Pancreas (tissue), 10 donors: Measurements from ENCODE around the gene CLEC2A. TPM values are rescaled to one million over a fixed set of nuclear protein-coding genes. Genes with fewer than 3 reads are reported as not detected.

ENCODE experiments used
- ATAC-seq, 4 donors: fragments of 200-7000 bp; cut with Tn5 transposase; one replicate each; pipeline versions ENCODE4 v1.8.0 to v1.9.1; 2020; ENCODE audit warnings: mild to moderate bottlenecking in 4 of 4, moderate library complexity in 4 of 4
- DNase-seq, 6 donors: peaks; one replicate each; pipeline ENCODE4 v3.0.0-alpha.2; 2020
- FAIRE-seq: peaks from 2 replicates; lab custom pipeline; 2012; peaks lifted over from hg19 to GRCh38; lab: Jason Lieb, UNC
- H3K27ac ChIP-seq, 4 donors: fragments of 200-600 bp; sonication (generic); 1 replicate in 3 of 4; 2 replicates in 1 of 4; pipeline versions ENCODE4 v1.5.0 to v1.8.0; 2020
- H3K27me3 ChIP-seq, 4 donors: fragments of 200-600 bp; one replicate each; pipeline ENCODE4 v1.8.0; 2021
- H3K36me3 ChIP-seq, 3 donors: fragments of 200-600 bp; sonication (generic) in 1 of 3; one replicate each; pipeline versions ENCODE4 v1.5.0 to v1.8.0; 2020 to 2021
- H3K4me1 ChIP-seq, 3 donors: fragments of 200-600 bp; one replicate each; pipeline ENCODE4 v1.8.0; 2021
- H3K4me3 ChIP-seq, 4 donors: fragments of 200-600 bp; sonication (generic) in 2 of 4; one replicate each; pipeline versions ENCODE4 v1.5.0 to v1.8.0; 2020 to 2021
- H3K9me3 ChIP-seq, 4 donors: fragments of 200-600 bp; one replicate each; pipeline ENCODE4 v1.8.0; 2021
- CTCF ChIP-seq, 4 donors: fragments of 200-600 bp; sonication (generic) in 3 of 4; IDR thresholded peaks; one replicate each; pipeline versions ENCODE4 v1.5.0 to v1.8.0; 2021; ENCODE audit warnings: antibody characterized with exemption in 4 of 4
- WGBS, 2 donors: extraction: QIAGEN DNeasy Blood & Tissue Kit; methylation state at CpG; one replicate each; pipeline ENCODE4 v1.1.7; 2013; 5-methylcytosine and 5-hydroxymethylcytosine counted together
- intact Hi-C, 3 donors: fragments of 100-400 bp; cut with DNase I; formaldehyde crosslinking; loops; one replicate each; pipeline versions ENCODE4 v1.11.1 to v1.14.2; 2022
- polyA plus RNA-seq, 2 donors: library from polyadenylated mRNA; stranded (reverse); fragments of 200-250 nt; gene quantifications; one replicate each; pipeline ENCODE4 v1.2.3, GENCODE V29; 2013
- total RNA-seq, 6 donors: library from RNA; stranded (reverse); fragmentation: NEBNext Ultra II Directional in 4 of 6; extraction: Animal tissue kit (Norgen Biotek cat#: 25700) in 4 of 6; gene quantifications; one replicate each; pipeline versions ENCODE4 v1.2.1 to v1.2.4, GENCODE V29; 2021 to 2023
- donor health status: healthy with polysubstance abuse.
- donor health status: DM: no; HTN: no; CAD: no; lungs with moderate emphysema.
- donor health status: DM: no; HTN: no; CAD: no.
- donor health status: control.
- donor health status: control.
- donor health status: Bipolar disorder and iron deficiency.
- donor health status: DM: yes; HTN: yes; CAD: no.
- donor health status: DM: no; HTN: no; CAD: no.
- donor health status: DM: no; HTN: no; CAD: no.
- donor health status: DM: yes; HTN: yes; CAD: no.

CLEC2A gene
- total and polyA plus RNA-seq, 8 donors: not detected

DNA sequence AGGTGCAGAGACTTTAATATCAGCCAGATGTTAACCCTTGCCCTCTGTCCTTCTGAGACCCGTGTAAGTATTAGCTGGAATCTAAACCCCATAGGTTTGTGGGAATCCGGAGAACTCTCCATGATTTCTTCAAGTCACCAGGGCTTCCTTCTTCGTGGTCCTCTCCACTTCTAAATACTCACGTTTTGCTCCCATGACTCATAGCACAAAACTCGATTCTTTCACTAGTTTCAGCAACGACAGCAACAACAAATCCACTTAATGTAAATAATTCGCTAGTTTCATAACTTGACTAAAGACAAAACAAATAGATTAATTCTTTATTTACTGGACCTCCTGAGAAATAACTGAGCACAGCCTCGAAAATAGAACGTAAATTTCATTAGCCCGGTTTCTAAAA is 4.4 kb upstream of the CLEC2A start:
- Histone ChIP-seq H3K4me3 (no peak overlapping the region), H3K27me3 (no peaks in the 10 kb centered on the region), H3K36me3 (no peaks in the 10 kb centered on the region), H3K27ac (no peak overlapping the region), H3K4me1 (no peaks in the 10 kb centered on the region), H3K9me3 (no peaks in the 10 kb centered on the region)
- no peak for ATAC-seq
- TF ChIP-seq CTCF (IDR thresholded peaks at IDR 0.05): no peak
- intact Hi-C loops: no loop called here
- 63 to 70% methylated on average over 10 of the region's 10 CpGs for WGBS, 2 donors
- DNase-seq: no peak
- FAIRE-seq: no peak

GRCh38 chr12:9935026-9935425 is 2.9 kb upstream of the CLEC2A start:
- DNase-seq (no peak), FAIRE-seq (no peak), ATAC-seq (no peak)
- Histone ChIP-seq H3K27ac (no peak overlapping the region), H3K36me3 (no peaks in the 10 kb centered on the region), H3K9me3 (no peaks in the 10 kb centered on the region), H3K27me3 (peaks cover 0 to 5% (median 0%) of the 10 kb centered on the region in 4 donors), H3K4me1 (no peaks in the 10 kb centered on the region), H3K4me3 (no peak overlapping the region)
- no peak for TF ChIP-seq CTCF (IDR thresholded peaks at IDR 0.05)
- 84 to 93% methylated on average over 2 of the region's 2 CpGs for WGBS, 2 donors
- intact Hi-C loops: no loop called here

DNA sequence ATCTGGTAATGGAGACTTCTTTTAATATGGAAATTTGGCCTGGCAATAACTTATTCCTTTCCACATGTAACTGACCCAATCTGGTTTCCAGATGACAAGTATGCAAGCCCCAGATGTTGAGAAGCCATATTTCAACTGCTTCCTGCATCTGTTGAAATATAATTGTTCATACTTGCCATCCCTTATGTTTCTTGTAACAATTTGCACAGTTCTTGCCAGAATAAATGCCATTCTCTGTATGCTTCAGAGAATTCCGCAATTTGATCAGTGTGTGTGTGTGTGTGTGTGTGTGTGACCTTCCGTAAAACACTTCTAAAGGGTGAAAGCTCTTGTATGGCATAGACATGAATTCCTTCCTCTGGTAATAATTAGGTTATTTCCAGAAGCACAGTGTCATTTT is 1.8 kb upstream of the CLEC2A start:
- 86 to 87% methylated on average over 2 of the region's 2 CpGs for WGBS, 2 donors
- TF ChIP-seq CTCF (IDR thresholded peaks at IDR 0.05): no peak
- H3K27me3 ChIP-seq: peaks cover 0 to 5% (median 0%) of the 10 kb centered on the region in 4 donors
- DNase-seq (no peak), ATAC-seq (no peak), FAIRE-seq (no peak)
- H3K36me3 ChIP-seq: no peaks in the 10 kb centered on the region
- no peaks in the 10 kb centered on the region for H3K4me1 ChIP-seq
- intact Hi-C loops: no loop called here
- H3K27ac ChIP-seq: no peak overlapping the region
- H3K4me3 ChIP-seq: no peak overlapping the region
- no peaks in the 10 kb centered on the region for H3K9me3 ChIP-seq

DNA sequence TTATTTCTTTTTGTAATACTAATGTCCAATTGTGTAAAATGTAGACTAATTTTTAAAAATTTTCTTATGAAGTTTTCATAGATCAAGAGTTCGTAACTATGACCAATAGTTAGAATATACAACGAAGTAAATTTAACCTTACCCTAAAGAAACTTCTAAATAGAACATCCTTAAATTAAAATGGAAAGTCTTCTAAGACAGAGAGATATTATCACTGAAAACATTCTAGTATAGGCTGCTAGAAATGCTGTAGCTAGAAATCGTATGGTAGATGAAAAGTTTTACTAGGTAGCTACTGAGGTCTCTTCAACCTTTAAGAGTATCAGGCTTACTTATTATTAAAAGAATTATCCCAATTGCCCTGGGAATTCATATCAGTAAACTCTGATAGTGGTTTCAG is 925 bp downstream of the CLEC2A start:
- no peak overlapping the region for H3K4me3 ChIP-seq
- ATAC-seq (no peak), FAIRE-seq (no peak), DNase-seq (no peak)
- H3K27me3 ChIP-seq: peaks cover 0 to 5% (median 0%) of the 10 kb centered on the region in 4 donors
- TF ChIP-seq CTCF (IDR thresholded peaks at IDR 0.05): no peak
- no peaks in the 10 kb centered on the region for H3K9me3 ChIP-seq
- 55 to 61% methylated on average over 3 of the region's 3 CpGs for WGBS, 2 donors
- H3K36me3 ChIP-seq: no peaks in the 10 kb centered on the region
- no peak overlapping the region for H3K27ac ChIP-seq
- intact Hi-C loops: no loop called here
- H3K4me1 ChIP-seq: no peaks in the 10 kb centered on the region

DNA sequence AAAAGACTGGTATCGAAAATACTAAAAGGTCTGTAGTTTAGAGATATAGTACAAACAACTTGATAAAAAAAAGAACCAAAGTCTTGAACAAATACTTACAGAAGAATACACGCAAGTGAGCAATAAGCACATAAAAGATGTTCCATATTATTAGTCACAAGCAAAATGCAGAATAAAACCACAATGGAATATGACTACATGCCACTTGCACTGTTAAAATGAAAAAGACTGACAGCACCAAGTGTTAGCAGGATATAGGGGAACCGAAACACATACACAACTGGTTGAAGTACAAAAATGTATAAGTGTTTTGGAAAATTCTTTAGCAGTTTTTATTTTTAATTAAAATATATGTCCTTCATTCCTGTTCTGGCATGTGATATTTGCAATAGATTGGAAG is 3.6 kb downstream of the CLEC2A start:
- DNase-seq (no peak), FAIRE-seq (no peak), ATAC-seq (no peak)
- H3K27ac ChIP-seq: no peak overlapping the region
- no peak overlapping the region for H3K4me3 ChIP-seq
- peaks cover 0 to 8% (median 0%) of the 10 kb centered on the region in 4 donors for H3K27me3 ChIP-seq
- intact Hi-C loops: loop anchor here in 2 of 3 donors (10.0 kb wide), 1 partner anchor 174 kb away; no protein-coding TSS in a partner anchor
- no peak for TF ChIP-seq CTCF (IDR thresholded peaks at IDR 0.05)
- no peaks in the 10 kb centered on the region for H3K9me3 ChIP-seq
- WGBS, 2 donors: 65 to 83% methylated on average over 3 of the region's 3 CpGs
- no peaks in the 10 kb centered on the region for H3K36me3 ChIP-seq
- H3K4me1 ChIP-seq: no peaks in the 10 kb centered on the region
